Measurements from ENCODE around the gene GRIK4. TPM values are rescaled to one million over a fixed set of nuclear protein-coding genes. Genes with fewer than 3 reads are reported as not detected.
"Not testable (repeated sequence)": the region's sequence is repeated elsewhere in the genome, so short reads cannot be mapped to it uniquely, and the experiment has no call there.

Gene GRIK4
- 0.10 TPM for total RNA-seq
- long read RNA-seq, result 0 reads

- DNase-seq (ENCODE audit: low spot score), result peak; percentile 95
Measured at GRCh38 chr11:120511116-120511819, at the start of gene GRIK4. TSS of gene GRIK4 (plus strand) at chr11:120511748. CDS start at chr11:120660319, 148,571 bp downstream.

- DNase-seq (ENCODE audit: low spot score), result no peak
Measured at GRCh38 chr11:120462825-120463224, 48.7 kb upstream of the GRIK4 start.

GRCh38 chr11:120465921-120466534 lies 45.5 kb upstream of the GRIK4 start:
- no peak for DNase-seq (ENCODE audit: low spot score)

GRCh38 chr11:120467627-120468026 lies 43.9 kb upstream of the GRIK4 start:
- no peak for DNase-seq (ENCODE audit: low spot score)

GRCh38 chr11:120471131-120471530 lies 40.4 kb upstream of the GRIK4 start:
- no peak for DNase-seq (ENCODE audit: low spot score)

GRCh38 chr11:120471994-120472393 lies 39.6 kb upstream of the GRIK4 start:
- no peak for DNase-seq (ENCODE audit: low spot score)

- DNase-seq (ENCODE audit: low spot score), result no peak
Measured at GRCh38 chr11:120473503-120473902, 38.0 kb upstream of the GRIK4 start.

- no peak for DNase-seq (ENCODE audit: low spot score)
Measured at GRCh38 chr11:120482149-120482548, 29.4 kb upstream of the GRIK4 start.

GRCh38 chr11:120484722-120485121 lies 26.8 kb upstream of the GRIK4 start:
- DNase-seq (ENCODE audit: low spot score), result no peak

- no peak for DNase-seq (ENCODE audit: low spot score)
Measured at GRCh38 chr11:120486138-120486537, 25.4 kb upstream of the GRIK4 start.

GRCh38 chr11:120489799-120490198 lies 21.7 kb upstream of the GRIK4 start:
- no peak for DNase-seq (ENCODE audit: low spot score)

GRCh38 chr11:120492486-120492885 lies 19.1 kb upstream of the GRIK4 start:
- no peak for DNase-seq (ENCODE audit: low spot score)

GRCh38 chr11:120494595-120494994 lies 17.0 kb upstream of the GRIK4 start:
- DNase-seq (ENCODE audit: low spot score), result no peak

- DNase-seq (ENCODE audit: low spot score), result no peak
Measured at GRCh38 chr11:120499088-120499487, 12.5 kb upstream of the GRIK4 start.

- no peak for DNase-seq (ENCODE audit: low spot score)
Measured at GRCh38 chr11:120499859-120500258, 11.7 kb upstream of the GRIK4 start.

- DNase-seq (ENCODE audit: low spot score), result no peak
Measured at GRCh38 chr11:120500414-120501071, 11.0 kb upstream of the GRIK4 start.

GRCh38 chr11:120501440-120501839 lies 10.1 kb upstream of the GRIK4 start:
- DNase-seq (ENCODE audit: low spot score), result no peak

GRCh38 chr11:120501976-120502755 lies 9.4 kb upstream of the GRIK4 start:
- DNase-seq (ENCODE audit: low spot score), result no peak

GRCh38 chr11:120503529-120503928 lies 8.0 kb upstream of the GRIK4 start:
- DNase-seq (ENCODE audit: low spot score), result not testable (repeated sequence)

GRCh38 chr11:120505801-120506425 lies 5.6 kb upstream of the GRIK4 start:
- DNase-seq (ENCODE audit: low spot score), result no peak

Data from mesenteric fat pad (tissue), 1 donor.